H9 (cell line): Measurements from ENCODE around the gene BCAP29. TPM values are rescaled to one million over a fixed set of nuclear protein-coding genes. Genes with fewer than 3 reads are reported as not detected.

Experiments
- DNase-seq: peaks from one replicate; pipeline ENCODE4 v3.0.0-alpha.2; 2017
- H2AFZ ChIP-seq: one replicate; pipeline ENCODE4 v1.6.1; 2013; ENCODE audit warnings: mild to moderate bottlenecking, low read length, control low read depth, moderate library complexity
- H2AK5ac ChIP-seq: 2 replicates; pipeline ENCODE4 v1.6.1; 2013; ENCODE audit warnings: low read length, control low read depth, mixed read lengths; ENCODE audit not compliant: insufficient read length
- H2BK120ac ChIP-seq: one replicate; pipeline ENCODE4 v1.6.1; 2013; ENCODE audit warnings: low read depth, mild to moderate bottlenecking, low read length, control low read depth, inconsistent platforms; ENCODE audit not compliant: poor library complexity, severe bottlenecking
- H2BK12ac ChIP-seq: 2 replicates; pipeline ENCODE4 v1.6.1; 2013; ENCODE audit warnings: low read length, control low read depth, mixed read lengths, low read depth; ENCODE audit not compliant: insufficient read length
- H2BK15ac ChIP-seq: 2 replicates; pipeline ENCODE4 v1.6.1; 2013; ENCODE audit warnings: low read depth, low read length, control low read depth
- H2BK20ac ChIP-seq: one replicate; pipeline ENCODE4 v1.6.1; 2013; ENCODE audit warnings: low read depth, mild to moderate bottlenecking, low read length, control low read depth, inconsistent platforms; ENCODE audit not compliant: poor library complexity, severe bottlenecking
- H2BK5ac ChIP-seq: 2 replicates; pipeline ENCODE4 v1.6.1; 2013; ENCODE audit warnings: low read length, control low read depth, mixed read lengths; ENCODE audit not compliant: insufficient read length
- H3K14ac ChIP-seq: 2 replicates; pipeline ENCODE4 v1.6.1; 2013; ENCODE audit warnings: low read length, control low read depth; ENCODE audit not compliant: insufficient read depth
- H3K18ac ChIP-seq: 2 replicates; pipeline ENCODE4 v1.6.1; 2013; ENCODE audit warnings: low read depth, mild to moderate bottlenecking, mixed read lengths, low read length, control low read depth; ENCODE audit not compliant: insufficient read length
- H3K23ac ChIP-seq: 2 replicates; pipeline ENCODE4 v1.6.1; 2013; ENCODE audit warnings: low read length, control low read depth, mixed read lengths, low read depth; ENCODE audit not compliant: insufficient read length
- H3K23me2 ChIP-seq: 2 replicates; pipeline ENCODE4 v1.6.1; 2013; ENCODE audit warnings: low read depth, mild to moderate bottlenecking, mixed read lengths, low read length, control low read depth; ENCODE audit not compliant: insufficient read length, poor library complexity, severe bottlenecking
- H3K27ac ChIP-seq: 2 replicates; pipeline ENCODE4 v1.5.1; 2013; ENCODE audit warnings: low read length, control low read depth, mixed read lengths, low read depth; ENCODE audit not compliant: insufficient read length
- H3K27me3 ChIP-seq: 2 replicates; pipeline ENCODE4 v1.6.1; 2013; ENCODE audit warnings: low read length, control low read depth, inconsistent platforms; ENCODE audit not compliant: insufficient read depth
- H3K4ac ChIP-seq: 2 replicates; pipeline ENCODE4 v1.6.1; 2013; ENCODE audit warnings: low read depth, mild to moderate bottlenecking, control low read depth, inconsistent platforms, low read length, moderate library complexity
- H3K4me1 ChIP-seq: 2 replicates; pipeline ENCODE4 v1.6.1; 2013; ENCODE audit warnings: low read length, control low read depth, inconsistent platforms; ENCODE audit not compliant: insufficient read depth
- H3K4me2 ChIP-seq: 2 replicates; pipeline ENCODE4 v1.6.1; 2013; ENCODE audit warnings: low read length, control low read depth, mixed read lengths; ENCODE audit not compliant: insufficient read length, insufficient read depth
- H3K56ac ChIP-seq: 2 replicates; pipeline ENCODE4 v1.6.1; 2013; ENCODE audit warnings: low read depth, mild to moderate bottlenecking, mixed read lengths, low read length, control low read depth; ENCODE audit not compliant: insufficient read length
- H3K79me1 ChIP-seq: 2 replicates; pipeline ENCODE4 v1.6.1; 2013; ENCODE audit warnings: low read depth, mild to moderate bottlenecking, moderate library complexity, low read length, control low read depth, inconsistent platforms; ENCODE audit not compliant: insufficient read depth, poor library complexity, severe bottlenecking
- H3K79me2 ChIP-seq: 2 replicates; pipeline ENCODE4 v1.6.1; 2013; ENCODE audit warnings: low read length, control low read depth, inconsistent platforms; ENCODE audit not compliant: insufficient read depth
- H3K9ac ChIP-seq: 2 replicates; pipeline ENCODE4 v1.6.1; 2013; ENCODE audit warnings: low read length, control low read depth, mixed read lengths; ENCODE audit not compliant: insufficient read length; ENCODE audit errors: extremely low read depth
- H3K9me3 ChIP-seq: one replicate; pipeline ENCODE4 v1.6.1; 2013; ENCODE audit warnings: low read depth, low read length, inconsistent platforms; ENCODE audit not compliant: control insufficient read depth
- H3T11ph ChIP-seq: one replicate; pipeline ENCODE4 v1.6.1; 2013; ENCODE audit warnings: mild to moderate bottlenecking, low read length, control low read depth, inconsistent platforms
- H4K20me1 ChIP-seq: one replicate; pipeline ENCODE4 v1.6.1; 2013; ENCODE audit not compliant: control insufficient read depth, insufficient read length, insufficient read depth
- H4K5ac ChIP-seq: 2 replicates; pipeline ENCODE4 v1.6.1; 2013; ENCODE audit warnings: low read depth, mild to moderate bottlenecking, mixed read lengths, low read length, control low read depth; ENCODE audit not compliant: insufficient read length
- H4K8ac ChIP-seq: replicated peaks from 2 replicates; pipeline ENCODE4 v1.6.1; 2013; ENCODE audit warnings: low read length, control low read depth, mixed read lengths, low read depth; ENCODE audit not compliant: insufficient read length
- H4K91ac ChIP-seq: 2 replicates; pipeline ENCODE4 v1.6.1; 2013; ENCODE audit warnings: low read depth, mild to moderate bottlenecking, moderate library complexity, mixed read lengths, low read length, control low read depth; ENCODE audit not compliant: insufficient read length
- H3K27ac Mint-ChIP-seq, 3 experiments: 2 replicates in 2 of 3; 3 replicates in 1 of 3; pipeline ENCODE4 v1.8.0; 2020 to 2021; ENCODE audit warnings: mixed read lengths in 3 of 3, mild to moderate bottlenecking in 1 of 3, moderate library complexity in 1 of 3
- H3K27me3 Mint-ChIP-seq: 2 replicates; pipeline ENCODE4 v1.8.0; 2021; ENCODE audit warnings: low read depth, mild to moderate bottlenecking, moderate library complexity, mixed read lengths
- H3K36me3 Mint-ChIP-seq, 3 experiments: 2 replicates in 2 of 3; 3 replicates in 1 of 3; pipeline ENCODE4 v1.8.0; 2020 to 2021; ENCODE audit warnings: low read depth in 3 of 3, mixed read lengths in 3 of 3; ENCODE audit not compliant: insufficient read depth in 1 of 3
- H3K4me1 Mint-ChIP-seq, 2 experiments: 2 replicates each; pipeline ENCODE4 v1.8.0; 2020; ENCODE audit warnings: mixed read lengths in 2 of 2
- H3K4me3 Mint-ChIP-seq, 2 experiments: 2 replicates in 1 of 2; 3 replicates in 1 of 2; pipeline ENCODE4 v1.8.0; 2020 to 2021; ENCODE audit warnings: mild to moderate bottlenecking in 2 of 2, mixed read lengths in 2 of 2, moderate library complexity in 1 of 2
- H3K9me3 Mint-ChIP-seq, 2 experiments: 2 replicates in 1 of 2; 3 replicates in 1 of 2; pipeline ENCODE4 v1.8.0; 2020; ENCODE audit warnings: mild to moderate bottlenecking in 2 of 2, mixed read lengths in 2 of 2, moderate library complexity in 1 of 2
- CTCF ChIP-seq: fragments of 200-600 bp; sonication (generic); conservative IDR thresholded peaks from 3 replicates; pipeline ENCODE4 v1.8.0; 2021; ENCODE audit warnings: antibody characterized with exemption, mild to moderate bottlenecking
- WGBS: extraction: QIAGEN DNeasy Blood & Tissue Kit; methylation state at CpG from one replicate; pipeline ENCODE4 v1.1.7; 2013; ENCODE audit warnings: missing lambda C conversion rate, low lambda C conversion rate, mixed read lengths; ENCODE audit not compliant: insufficient read length; ENCODE audit errors: extremely low coverage; 5-methylcytosine and 5-hydroxymethylcytosine counted together
- total RNA-seq: library from RNA; stranded (reverse); gene quantifications from 2 replicates; pipeline ENCODE4 v1.2.1, GENCODE V29; 2021

BCAP29 gene
- total RNA-seq, 1 experiment from 2014 or later: 30.6 TPM

GRCh38 chr7:107591421-107591820, 11.4 kb downstream of the BCAP29 start:
- Histone ChIP-seq H4K20me1 (no peaks in the 10 kb centered on the region), H2BK15ac (no peak overlapping the region), H3K4me1 (no peaks in the 10 kb centered on the region), H4K8ac (no peak overlapping the region), H2AFZ (no peak overlapping the region), H2BK12ac (no peak overlapping the region), H3T11ph (no peak overlapping the region), H3K14ac (no peak overlapping the region), H3K56ac (no peak overlapping the region), H3K9me3 (no peaks in the 10 kb centered on the region), H2BK5ac (no peak overlapping the region), H3K23ac (no peak overlapping the region), H2AK5ac (no peak overlapping the region), H3K18ac (no peak overlapping the region), H2BK20ac (no peak overlapping the region), H3K79me2 (no peaks in the 10 kb centered on the region), H4K91ac (no peak overlapping the region), H3K4me2 (no peak overlapping the region), H3K4ac (no peak overlapping the region), H3K79me1 (no peaks in the 10 kb centered on the region), H3K27ac (no peak overlapping the region), H3K27me3 (no peaks in the 10 kb centered on the region), H3K9ac (no peak overlapping the region), H3K23me2 (no peaks in the 10 kb centered on the region), H2BK120ac (no peak overlapping the region), H4K5ac (no peak overlapping the region)
- TF ChIP-seq CTCF: no peak
- Mint-ChIP-seq H3K27me3 (no peaks in the 10 kb centered on the region), H3K27ac (no peak overlapping the region), H3K36me3 (peaks cover 10 to 26% (median 21%) of the 10 kb centered on the region in 3 experiments), H3K4me1 (no peaks in the 10 kb centered on the region), H3K9me3 (peaks cover 4% of the 10 kb centered on the region in 2 experiments; a peak in 4 of 5 replicates), H3K4me3 (no peak overlapping the region; a peak in 1 of 5 replicates)
- no peak for DNase-seq
- WGBS: no CpG with 5 or more reads among the region's 3 CpGs
